KBM-7 (cell line): ENCODE data around the gene CD37.
"Not testable (repeated sequence)": the region's sequence is repeated elsewhere in the genome, so short reads cannot be mapped to it uniquely, and the experiment has no call there.

ENCODE experiments used
- DNase-seq: peaks from one replicate; pipeline ENCODE4 v3.0.0-alpha.2; 2015
- in situ Hi-C: fragments of 300-500 bp; cut with MboI; formaldehyde crosslinking; loops from 2 replicates; pipeline ENCODE4 v1.14.3; 2020; ENCODE audit warnings: low sequenced_read_pairs, low pct_unique_long_range_greater_than_20kb, mixed read lengths

CD37 gene

GRCh38 chr19:49335071-49335783 lies at the start of gene CD37:
Gene CD37 (plus strand): TSS chr19:49335406. CDS start chr19:49335541, 135 bp downstream.
- in situ Hi-C loops, result no loop called here
- DNase-seq, result peak; percentile 85

GRCh38 chr19:49287141-49287770 lies 48.0 kb upstream of the CD37 start:
- DNase-seq, result no peak
- in situ Hi-C loops, result no loop called here

- in situ Hi-C loops, DNase-seq: not testable (repeated sequence)
Observed at GRCh38 chr19:49288205-49288604, 47.0 kb upstream of the CD37 start.

- in situ Hi-C loops, result not testable (repeated sequence)
Observed at GRCh38 chr19:49289286-49289685, 45.9 kb upstream of the CD37 start.

GRCh38 chr19:49290517-49290916 lies 44.7 kb upstream of the CD37 start:
- in situ Hi-C loops, result no loop called here
- no peak for DNase-seq

More at GRCh38 chr19:49289286-49289685, 45.9 kb upstream of the CD37 start:
- DNase-seq, result not testable (repeated sequence)

GRCh38 chr19:49294401-49294800 lies 40.8 kb upstream of the CD37 start:
- in situ Hi-C loops, result no loop called here

GRCh38 chr19:49295208-49295880 lies 39.9 kb upstream of the CD37 start:
- in situ Hi-C loops, result no loop called here
- no peak for DNase-seq

More at GRCh38 chr19:49294401-49294800, 40.8 kb upstream of the CD37 start:
- DNase-seq, result no peak

GRCh38 chr19:49297403-49297802 lies 37.8 kb upstream of the CD37 start:
- DNase-seq, result no peak
- in situ Hi-C loops, result no loop called here

GRCh38 chr19:49298653-49299052 lies 36.6 kb upstream of the CD37 start:
- in situ Hi-C loops, DNase-seq: not testable (repeated sequence)

- in situ Hi-C loops, result no loop called here
- peak; percentile 73 for DNase-seq
Observed at GRCh38 chr19:49301165-49301865, 33.9 kb upstream of the CD37 start.

- in situ Hi-C loops, result no loop called here
- DNase-seq, result no peak
Observed at GRCh38 chr19:49301866-49302252, 33.3 kb upstream of the CD37 start.

GRCh38 chr19:49306734-49307133 lies 28.5 kb upstream of the CD37 start:
- in situ Hi-C loops, DNase-seq: not testable (repeated sequence)

- DNase-seq, result no peak
- in situ Hi-C loops, result no loop called here
Observed at GRCh38 chr19:49309087-49309486, 26.1 kb upstream of the CD37 start.

- DNase-seq, result no peak
- in situ Hi-C loops, result no loop called here
Observed at GRCh38 chr19:49315111-49315510, 20.1 kb upstream of the CD37 start.

- no peak for DNase-seq
- in situ Hi-C loops, result no loop called here
Observed at GRCh38 chr19:49316284-49316683, 18.9 kb upstream of the CD37 start.

- in situ Hi-C loops, result no loop called here
- no peak for DNase-seq
Observed at GRCh38 chr19:49318296-49318695, 16.9 kb upstream of the CD37 start.

- in situ Hi-C loops, result no loop called here
- DNase-seq, result no peak
Observed at GRCh38 chr19:49324801-49325576, 10.2 kb upstream of the CD37 start, which contains the start of gene SLC6A16. Gene SLC6A16 (minus strand): TSS chr19:49325191. CDS start chr19:49311347, 13,844 bp downstream.

GRCh38 chr19:49325756-49326155 lies 9.4 kb upstream of the CD37 start:
- DNase-seq, in situ Hi-C loops: not testable (repeated sequence)
